Neural cell (in vitro differentiated cells): ENCODE results near the gene F8A3. TPM values are rescaled to one million over a fixed set of nuclear protein-coding genes. Genes with fewer than 3 reads are reported as not detected.
"Not testable (repeated sequence)": the region's sequence is repeated elsewhere in the genome, so short reads cannot be mapped to it uniquely, and the experiment has no call there.

Source experiments
- H2AFZ ChIP-seq: fragments of 200-600, 300-800 bp; sonication (generic), shearing (Covaris generic); 2 replicates; pipeline ENCODE4 v1.6.0; 2014; ENCODE audit warnings: low read depth, mild to moderate bottlenecking, antibody characterized with exemption, low read length, moderate library complexity
- H3F3A ChIP-seq: fragments of 200-600 bp; shearing (Covaris generic); 2 replicates; pipeline ENCODE4 v1.6.1; 2016; ENCODE audit warnings: mild to moderate bottlenecking, moderate library complexity, mixed read lengths, antibody characterized with exemption, low read length; ENCODE audit not compliant: insufficient read depth, poor library complexity, severe bottlenecking
- H3K27ac ChIP-seq: fragments of 200-600, 300-800 bp; sonication (generic), shearing (Covaris generic); 2 replicates; pipeline ENCODE4 v1.5.1; 2014; ENCODE audit warnings: mild to moderate bottlenecking, low read length, moderate library complexity
- H3K27me3 ChIP-seq: fragments of 300-800, 200-600 bp; sonication (generic), shearing (Covaris generic); 2 replicates; pipeline ENCODE4 v1.6.0; 2014; ENCODE audit warnings: mild to moderate bottlenecking, low read depth, low read length, moderate library complexity; ENCODE audit not compliant: insufficient read depth
- H3K36me3 ChIP-seq: fragments of 300-800, 200-600 bp; sonication (generic), shearing (Covaris generic); 2 replicates; pipeline ENCODE4 v1.5.1; 2014; ENCODE audit warnings: mild to moderate bottlenecking, antibody characterized with exemption, low read length, moderate library complexity; ENCODE audit not compliant: insufficient read depth
- H3K4me2 ChIP-seq: fragments of 300-800, 200-600 bp; sonication (generic), shearing (Covaris generic); 2 replicates; pipeline ENCODE4 v1.6.0; 2014; ENCODE audit warnings: mild to moderate bottlenecking, low read length
- H3K4me3 ChIP-seq: fragments of 300-800, 200-600 bp; sonication (generic), shearing (Covaris generic); 2 replicates; pipeline ENCODE4 v1.5.1; 2014; ENCODE audit warnings: mild to moderate bottlenecking, low read length, moderate library complexity
- H3K79me2 ChIP-seq: fragments of 200-600 bp; shearing (Covaris generic); replicated peaks from 2 replicates; pipeline ENCODE4 v1.6.0; 2014; ENCODE audit warnings: mild to moderate bottlenecking, low read length, moderate library complexity; ENCODE audit not compliant: insufficient read depth
- H3K9ac ChIP-seq: fragments of 300-800, 200-600 bp; sonication (generic), shearing (Covaris generic); 2 replicates; pipeline ENCODE4 v1.6.1; 2016; ENCODE audit warnings: mild to moderate bottlenecking, low read length, mixed read lengths
- H3K9me2 ChIP-seq: fragments of 200-600 bp; shearing (Covaris generic); 2 replicates; pipeline ENCODE4 v1.6.1; 2016; ENCODE audit warnings: mild to moderate bottlenecking, low read length, mixed read lengths; ENCODE audit not compliant: insufficient read depth
- H3K9me3 ChIP-seq: fragments of 200-600, 300-800 bp; sonication (generic), shearing (Covaris generic); 2 replicates; pipeline ENCODE4 v1.6.1; 2016; ENCODE audit warnings: mild to moderate bottlenecking, mixed run types, low read length, moderate library complexity, mixed read lengths
- H4K20me1 ChIP-seq: fragments of 200-600 bp; shearing (Covaris generic); 2 replicates; pipeline ENCODE4 v1.6.1; 2016; ENCODE audit warnings: mild to moderate bottlenecking, mixed run types; ENCODE audit not compliant: insufficient read depth
- CTCF ChIP-seq: fragments of 450-650 bp; IDR thresholded peaks from 2 replicates; pipeline ENCODE4 v1.5.1; 2014; ENCODE audit warnings: antibody characterized with exemption, mild to moderate bottlenecking, moderate library complexity; ENCODE audit not compliant: poor library complexity, severe bottlenecking
- MXI1 ChIP-seq: fragments of 450-650 bp; conservative IDR thresholded peaks from 2 replicates; pipeline ENCODE4 v1.6.1; 2014; ENCODE audit warnings: antibody characterized with exemption, mild to moderate bottlenecking; ENCODE audit not compliant: poor library complexity, severe bottlenecking
- POLR2AphosphoS5 ChIP-seq: IDR thresholded peaks from 2 replicates; pipeline ENCODE4 v1.6.1; 2012
- RAD21 ChIP-seq: fragments of 450-650 bp; conservative IDR thresholded peaks from 2 replicates; pipeline ENCODE4 v1.6.1; 2014; ENCODE audit warnings: antibody characterized with exemption, mild to moderate bottlenecking, moderate library complexity
- REST ChIP-seq: IDR thresholded peaks from 2 replicates; pipeline ENCODE4 v1.6.1; 2012; ENCODE audit warnings: borderline replicate concordance
- SMC3 ChIP-seq: fragments of 450-650 bp; conservative IDR thresholded peaks from 2 replicates; pipeline ENCODE4 v1.6.1; 2014; ENCODE audit warnings: antibody characterized with exemption, mild to moderate bottlenecking, moderate library complexity; ENCODE audit not compliant: poor library complexity
- TAF1 ChIP-seq: IDR thresholded peaks from 2 replicates; pipeline ENCODE4 v1.6.1; 2012; ENCODE audit warnings: low read depth
- polyA minus RNA-seq: library from RNA; depleted of rRNA, polyadenylated mRNA; stranded (reverse); fragments of >200 nt; gene quantifications from 2 replicates; pipeline ENCODE4 v1.2.3, GENCODE V29; 2014
- polyA plus RNA-seq: library from polyadenylated mRNA; depleted of rRNA; stranded (reverse); fragments of >200 nt; gene quantifications from 2 replicates; pipeline ENCODE4 v1.2.3, GENCODE V29; 2014

The F8A3 gene
- polyA plus RNA-seq (not detected in 2 replicates), polyA minus RNA-seq (0.97 and 1.3 TPM in 2 replicates)

GRCh38 chrX:155458471-155458870, at the start of gene F8A3:
Gene F8A3, minus strand, starts transcription at chrX:155458620. Its CDS starts 20 bp downstream, at chrX:155458600.
- H3K9me3 ChIP-seq, H3K27me3 ChIP-seq, H3K79me2 ChIP-seq, H3K9me2 ChIP-seq, H3K4me2 ChIP-seq, H3K9ac ChIP-seq, H2AFZ ChIP-seq, H3K27ac ChIP-seq, H3K4me3 ChIP-seq, H3K36me3 ChIP-seq, H4K20me1 ChIP-seq, H3F3A ChIP-seq: not testable (repeated sequence)

DNA sequence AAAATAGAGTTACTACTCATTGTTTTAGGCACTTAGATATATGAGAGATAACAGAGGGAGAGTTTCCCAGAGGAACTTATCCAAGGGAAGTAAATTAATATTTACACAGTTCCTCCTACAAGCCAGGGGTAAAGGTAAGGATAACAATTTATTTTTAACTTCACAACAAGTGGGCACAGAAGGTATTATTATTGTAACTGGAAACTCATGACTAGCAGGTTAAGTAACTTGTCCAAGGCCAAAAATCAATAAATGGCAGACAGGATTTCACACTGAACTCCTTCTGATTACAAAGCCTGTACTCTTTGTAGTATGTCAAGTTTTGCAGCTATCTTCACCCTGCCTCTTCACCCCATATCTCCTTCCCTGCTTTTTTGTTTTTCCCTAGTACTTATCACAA, 46.9 kb upstream of the F8A3 start:
- H3K36me3 ChIP-seq = no peaks in the 10 kb centered on the region
- H3K27me3 ChIP-seq = no peaks in the 10 kb centered on the region
- H2AFZ ChIP-seq = no peak overlapping the region
- no peaks in the 10 kb centered on the region for H4K20me1 ChIP-seq
- no peaks in the 10 kb centered on the region for H3K9me3 ChIP-seq
- no peak overlapping the region for H3K4me3 ChIP-seq
- no peaks in the 10 kb centered on the region for H3K79me2 ChIP-seq
- TF ChIP-seq TAF1 = no peak
- TF ChIP-seq MXI1 = no peak
- TF ChIP-seq REST = no peak
- TF ChIP-seq CTCF = no peak
- no peak for TF ChIP-seq RAD21
- TF ChIP-seq POLR2AphosphoS5 = no peak
- TF ChIP-seq SMC3 = no peak
- H3K9me2 ChIP-seq = no peaks in the 10 kb centered on the region
- no peak overlapping the region for H3K9ac ChIP-seq
- no peak overlapping the region for H3K4me2 ChIP-seq
- H3F3A ChIP-seq = no peaks in the 10 kb centered on the region
- H3K27ac ChIP-seq = no peak overlapping the region

GRCh38 chrX:155495134-155495533, 36.7 kb upstream of the F8A3 start:
- H3K36me3 ChIP-seq, H3K27ac ChIP-seq, H4K20me1 ChIP-seq, H3K4me3 ChIP-seq, H3K79me2 ChIP-seq, H3K27me3 ChIP-seq, H3F3A ChIP-seq, H3K4me2 ChIP-seq, H3K9me2 ChIP-seq, H2AFZ ChIP-seq, H3K9ac ChIP-seq, H3K9me3 ChIP-seq: not testable (repeated sequence)

GRCh38 chrX:155491421-155491820, 33.0 kb upstream of the F8A3 start:
- not testable (repeated sequence) for H3F3A ChIP-seq, H3K27me3 ChIP-seq, H4K20me1 ChIP-seq

GRCh38 chrX:155477136-155477535, 18.7 kb upstream of the F8A3 start:
- H4K20me1 ChIP-seq, H3K9me2 ChIP-seq, H2AFZ ChIP-seq, H3K4me2 ChIP-seq, H3K36me3 ChIP-seq, H3F3A ChIP-seq, H3K9me3 ChIP-seq, H3K27me3 ChIP-seq, H3K9ac ChIP-seq, H3K79me2 ChIP-seq, H3K27ac ChIP-seq, H3K4me3 ChIP-seq: not testable (repeated sequence)

More at GRCh38 chrX:155491421-155491820, 33.0 kb upstream of the F8A3 start:
- not testable (repeated sequence) for H3K9ac ChIP-seq, H3K9me3 ChIP-seq, H2AFZ ChIP-seq, H3K79me2 ChIP-seq, H3K27ac ChIP-seq, H3K4me3 ChIP-seq, H3K36me3 ChIP-seq, H3K9me2 ChIP-seq, H3K4me2 ChIP-seq
